ENCODE results near the gene SPINK2.

Gene SPINK2, protein sequence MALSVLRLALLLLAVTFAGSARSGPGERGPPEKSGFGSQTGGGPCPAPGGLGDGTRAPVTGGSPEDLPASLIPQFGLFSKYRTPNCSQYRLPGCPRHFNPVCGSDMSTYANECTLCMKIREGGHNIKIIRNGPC

DNA sequence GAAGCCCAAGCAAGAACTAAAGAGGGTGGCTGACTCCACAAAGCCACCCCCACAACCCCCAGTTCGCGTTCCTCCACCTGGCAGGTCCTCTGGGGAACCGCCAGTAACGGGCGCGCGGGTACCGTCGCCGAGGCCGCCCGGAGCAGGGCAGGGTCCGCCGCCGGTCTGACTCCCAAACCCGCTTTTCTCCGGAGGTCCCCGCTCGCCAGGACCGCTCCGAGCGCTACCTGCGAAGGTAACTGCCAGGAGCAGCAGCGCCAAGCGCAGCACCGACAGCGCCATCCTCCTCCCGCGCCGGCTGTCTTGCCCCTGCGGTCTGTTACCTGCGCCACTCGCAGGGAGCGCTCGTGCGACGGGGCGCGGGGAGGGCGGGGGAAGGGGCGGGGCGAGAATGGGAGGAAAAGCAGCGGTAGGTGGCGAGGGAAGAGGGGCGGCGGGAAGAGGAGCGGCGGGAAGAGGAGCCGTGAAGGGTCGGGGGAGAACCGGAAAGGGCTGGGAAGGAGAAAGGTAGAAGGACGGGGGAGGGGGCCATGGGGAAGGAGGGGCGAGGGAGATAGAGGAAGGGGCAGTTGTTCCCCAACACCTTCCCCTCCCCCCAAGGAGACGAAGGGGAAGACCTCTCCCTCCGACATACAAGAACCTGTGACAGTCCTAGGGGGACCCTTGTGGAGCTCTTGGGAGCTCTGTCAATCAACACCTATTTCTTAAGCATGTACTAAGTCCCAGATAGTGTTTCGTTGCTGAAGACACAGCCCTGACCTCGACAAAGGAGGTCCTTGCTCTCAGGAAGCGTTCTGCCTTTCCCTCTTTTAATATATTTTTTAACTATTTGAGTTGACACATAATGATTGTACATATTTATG, at the start of gene SPINK2:
Gene SPINK2 (minus strand): TSS at position 321 of the 863 bp plus-strand sequence. CDS start 39 bp downstream, at position 282.
- peak; percentile 50 for DNase-seq

DNA sequence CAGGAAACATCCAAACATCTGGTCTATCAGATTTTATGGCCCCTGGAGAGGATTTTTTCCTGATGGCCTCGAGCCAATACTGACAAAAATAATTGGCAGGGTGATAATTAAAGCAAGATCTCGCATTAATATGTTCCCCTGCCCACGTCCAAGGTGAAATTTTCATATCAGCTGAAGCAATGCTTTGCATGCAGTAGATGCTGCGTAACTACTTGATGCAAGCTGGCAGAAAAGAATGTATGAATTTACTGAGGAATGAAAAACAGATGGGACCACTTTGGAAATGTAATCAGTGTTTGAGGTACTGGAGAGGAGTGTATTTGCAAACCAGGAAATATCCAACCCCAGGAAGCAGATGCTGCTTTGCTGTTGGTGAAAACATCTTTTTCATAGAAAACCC, 49.4 kb upstream of the SPINK2 start:
- no peak for DNase-seq

DNA sequence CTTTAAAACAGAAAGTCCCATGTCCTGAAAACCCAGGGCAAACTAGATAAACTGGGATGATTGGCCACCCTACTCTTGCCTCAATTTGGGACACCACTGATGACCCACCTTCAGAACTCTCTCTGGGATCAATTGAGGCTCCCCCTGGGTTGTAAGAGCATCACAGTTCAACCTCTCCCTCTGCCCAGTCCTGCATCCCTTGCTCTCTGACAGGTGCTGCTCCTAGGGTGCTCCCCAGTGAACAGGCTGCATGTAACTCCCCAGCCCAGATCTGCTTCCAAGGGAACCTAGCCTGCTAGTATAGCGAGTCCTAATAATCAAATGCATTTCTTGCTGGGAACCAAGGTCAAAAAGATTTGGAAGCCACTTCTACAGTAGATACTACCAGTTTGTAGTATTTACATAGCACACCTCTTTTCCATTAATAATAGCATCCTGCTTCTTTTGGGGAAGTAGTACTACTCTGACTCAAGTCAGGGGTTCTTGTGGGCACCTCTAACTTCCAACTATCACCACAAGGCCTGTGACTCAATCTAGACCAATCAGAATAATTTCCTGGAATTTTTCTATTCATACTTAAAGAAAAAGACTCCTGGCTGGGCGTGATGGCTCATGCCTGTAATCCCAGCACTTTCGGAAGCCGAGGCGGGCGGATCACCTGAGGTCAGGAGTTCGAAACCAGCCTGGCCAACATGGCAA, 42.1 kb upstream of the SPINK2 start:
- peak in 1 of 2 donors; percentile 10 for DNase-seq

DNA sequence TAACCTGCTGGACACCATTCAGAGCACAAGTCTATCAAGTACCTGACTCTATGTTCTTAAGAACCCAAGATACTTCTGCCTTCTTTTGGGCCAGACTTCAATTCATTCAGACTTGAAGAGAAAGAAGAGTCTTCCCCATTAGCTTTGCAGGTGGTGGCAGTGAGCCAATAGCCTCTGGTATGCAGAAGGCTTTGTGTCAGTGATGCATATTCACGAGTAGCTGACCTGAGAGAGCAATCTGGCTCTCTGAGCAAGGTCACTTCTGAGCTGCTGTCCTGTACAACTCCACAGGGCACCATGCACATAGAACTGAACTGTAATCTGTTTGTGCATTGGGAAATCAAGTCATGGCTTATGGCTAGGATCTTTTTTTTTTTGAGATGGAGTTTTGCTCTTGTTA, 39.9 kb upstream of the SPINK2 start:
- DNase-seq, result no peak

DNA sequence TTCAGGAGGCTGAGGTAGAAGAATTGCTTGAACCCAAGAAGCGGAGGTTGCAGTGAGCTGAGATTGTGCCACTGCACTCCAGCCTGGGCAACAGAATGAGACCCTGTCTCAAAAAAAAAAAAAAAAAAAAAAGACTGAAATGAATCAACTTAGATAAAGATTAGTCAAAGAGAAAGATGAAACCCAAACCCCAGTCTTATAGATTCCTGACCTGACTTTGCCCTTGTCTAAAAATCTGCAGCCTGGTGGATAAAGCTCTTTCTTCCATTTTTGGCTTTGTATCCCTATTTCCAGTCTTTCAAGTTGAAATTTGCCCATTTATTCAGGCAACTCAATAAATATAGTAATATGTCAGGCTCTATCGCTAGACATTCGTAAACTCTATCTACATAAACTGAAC, 39.3 kb upstream of the SPINK2 start:
- DNase-seq, result no peak

DNA sequence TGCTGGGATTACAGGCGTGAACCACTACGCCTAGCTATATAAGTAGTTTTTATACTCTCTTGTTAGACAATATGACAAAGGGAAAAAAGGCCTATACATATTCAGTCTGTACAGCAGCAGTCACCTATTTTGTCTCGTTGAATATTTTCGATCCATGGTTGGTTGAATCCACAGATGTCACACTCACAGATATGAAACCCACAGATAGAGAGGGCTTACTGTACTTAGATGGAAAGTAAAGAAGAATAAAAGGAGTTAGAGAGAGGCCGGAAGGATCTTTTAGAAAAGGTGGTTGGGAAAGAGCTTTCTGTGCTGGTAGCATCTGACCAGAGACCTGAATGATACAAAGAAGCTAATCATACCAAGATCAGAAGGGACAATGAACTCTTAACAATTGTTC, 38.3 kb upstream of the SPINK2 start:
- no peak for DNase-seq

DNA sequence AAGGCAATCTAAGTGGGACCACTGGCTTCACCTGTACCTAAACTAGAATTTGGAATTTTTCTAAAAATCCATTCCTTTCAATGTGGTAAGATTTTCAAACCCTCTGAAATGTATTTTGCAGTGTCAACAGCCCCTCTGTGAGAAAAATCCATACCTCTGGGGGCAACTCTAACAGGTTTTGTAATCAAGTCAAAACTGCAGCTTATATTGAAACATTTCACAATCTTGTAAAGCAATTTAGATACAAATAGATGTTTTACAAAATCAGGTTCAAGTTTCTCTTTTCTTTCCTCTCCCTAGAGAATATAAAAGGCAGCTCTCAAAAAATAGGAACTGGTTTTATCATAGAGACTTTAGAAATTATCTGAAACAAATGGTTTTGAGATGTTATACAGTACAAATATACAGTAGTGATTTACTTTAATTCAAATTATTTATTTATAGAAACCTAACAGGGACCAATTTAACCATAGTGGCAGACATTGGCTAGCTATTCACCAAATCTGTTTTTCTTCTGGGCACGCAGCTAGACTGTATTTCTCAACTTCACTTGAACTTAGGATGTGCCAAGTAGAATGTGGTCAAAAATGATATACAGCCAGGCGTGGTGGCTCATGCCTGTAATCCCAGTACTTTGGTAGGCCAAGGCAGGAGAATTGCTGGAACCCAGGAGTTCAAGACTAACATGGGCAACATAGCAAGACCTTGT, 36.3 kb upstream of the SPINK2 start:
- no peak for DNase-seq

DNA sequence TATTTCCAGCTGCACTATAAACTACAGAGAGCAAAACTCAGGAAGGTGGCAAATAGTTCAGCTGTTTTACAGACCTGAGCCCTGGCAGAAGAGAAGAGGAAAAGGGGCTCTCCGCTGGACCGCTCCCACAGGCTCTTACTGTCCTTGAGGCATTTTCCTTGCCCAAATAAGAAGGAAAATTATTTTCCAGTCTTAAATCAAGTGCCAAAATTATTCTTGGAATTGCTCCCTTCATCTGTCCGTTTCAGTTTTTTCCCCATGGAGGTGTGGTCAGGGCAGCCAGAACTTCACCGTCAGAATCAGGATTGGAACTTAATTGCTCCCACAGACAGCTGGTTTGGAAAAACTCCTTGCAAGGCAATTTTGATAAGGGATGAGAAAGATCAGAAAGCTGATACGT, 35.2 kb upstream of the SPINK2 start:
- DNase-seq, result no peak

DNA sequence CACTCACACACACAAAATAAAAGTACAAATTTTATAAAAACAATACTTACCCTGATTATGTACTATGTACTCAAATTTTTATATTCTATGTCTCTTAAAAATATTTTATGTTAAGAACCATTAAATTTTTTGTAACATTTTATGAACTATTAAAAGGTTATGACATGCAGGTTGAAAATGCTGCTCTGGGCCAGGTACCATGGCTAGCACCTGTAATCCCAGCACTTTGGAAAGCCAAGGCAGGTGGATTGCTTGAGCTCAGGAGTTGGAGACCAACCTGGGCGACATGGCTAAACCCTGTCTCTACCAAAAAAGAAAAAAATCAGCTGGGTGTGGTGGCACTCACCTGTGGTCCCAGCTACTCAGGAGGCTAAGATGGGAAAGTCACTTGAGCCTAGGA, 29.4 kb upstream of the SPINK2 start:
- no peak for DNase-seq

DNA sequence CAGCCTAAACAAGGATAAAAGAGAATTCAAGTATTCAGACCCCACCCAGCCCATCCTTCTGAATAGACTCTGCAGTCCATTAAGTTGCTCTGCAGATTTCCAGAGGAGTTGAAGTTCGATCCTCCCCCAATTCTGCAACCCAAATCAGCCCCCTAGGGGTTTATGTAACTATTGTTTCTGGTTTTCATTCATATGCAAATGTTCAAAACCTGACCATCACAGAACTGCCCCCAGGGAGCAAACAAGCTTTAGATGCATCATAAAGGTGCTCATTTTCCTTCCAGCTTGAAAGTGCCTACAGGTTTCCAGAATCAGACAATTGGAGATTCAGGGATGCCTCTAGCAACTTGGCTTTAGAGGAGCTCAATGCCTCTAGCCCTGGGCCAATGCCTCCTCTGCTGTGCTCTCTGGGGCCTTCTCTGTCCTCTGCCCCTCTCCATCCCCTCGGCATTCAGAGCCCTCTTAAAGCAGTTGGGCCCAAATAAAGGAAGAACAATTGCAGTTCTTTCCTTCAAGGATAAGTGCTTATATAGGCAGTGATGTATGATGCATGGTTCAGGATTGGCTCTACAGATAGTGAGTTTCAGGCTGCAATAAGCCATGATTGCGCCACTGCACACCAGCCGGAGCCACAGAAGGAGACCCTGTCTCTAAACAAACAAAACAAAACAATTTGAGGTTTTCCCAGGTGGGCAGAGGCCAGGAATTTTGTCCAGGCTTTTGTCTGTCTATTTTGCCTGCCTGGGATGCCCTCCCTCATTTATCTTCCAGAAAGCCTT, 23.5 kb upstream of the SPINK2 start:
- no peak for DNase-seq

DNA sequence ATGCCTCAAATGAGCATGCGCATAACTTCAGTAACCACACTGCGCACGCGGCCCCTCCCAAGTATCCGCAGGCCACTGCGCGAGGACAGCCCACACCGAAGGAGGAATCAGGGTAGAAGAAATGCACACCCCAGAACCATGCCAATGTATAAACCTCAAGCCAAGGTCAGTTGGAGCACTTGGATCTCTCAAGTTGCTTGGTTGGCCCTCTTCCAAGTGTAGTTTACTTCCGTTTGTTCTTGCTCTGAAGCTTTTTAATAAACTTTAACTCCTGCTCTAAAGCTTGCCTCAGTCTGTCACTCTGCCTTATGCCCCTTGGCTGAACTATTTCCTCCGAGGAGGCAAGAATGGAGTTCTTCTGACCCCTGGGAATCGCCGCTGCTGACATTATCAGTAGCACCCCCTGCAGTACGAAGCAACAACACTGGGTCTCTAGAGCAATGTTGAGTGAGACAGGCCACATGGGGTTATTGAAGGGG, 22.0 kb upstream of the SPINK2 start:
- no peak for DNase-seq

DNA sequence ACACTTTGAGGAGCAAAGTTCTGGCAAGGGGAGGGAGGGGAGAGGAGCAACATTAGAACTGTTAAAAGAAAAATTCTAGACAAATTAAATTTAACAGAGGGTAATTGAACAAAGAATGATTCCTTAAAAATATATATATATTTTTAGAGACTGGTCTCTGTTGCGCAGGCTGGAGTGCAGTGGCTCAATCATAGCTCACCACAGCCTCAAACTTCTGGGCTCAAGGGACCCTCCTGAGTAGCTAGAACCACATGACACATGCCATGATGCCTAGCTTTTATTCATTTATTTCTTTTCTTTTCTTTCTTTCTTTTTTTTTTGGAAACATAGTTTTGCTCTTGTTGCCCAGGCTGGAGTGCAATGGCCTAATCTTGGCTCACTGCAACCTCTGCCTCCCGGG, 19.1 kb upstream of the SPINK2 start:
- no peak for DNase-seq

DNA sequence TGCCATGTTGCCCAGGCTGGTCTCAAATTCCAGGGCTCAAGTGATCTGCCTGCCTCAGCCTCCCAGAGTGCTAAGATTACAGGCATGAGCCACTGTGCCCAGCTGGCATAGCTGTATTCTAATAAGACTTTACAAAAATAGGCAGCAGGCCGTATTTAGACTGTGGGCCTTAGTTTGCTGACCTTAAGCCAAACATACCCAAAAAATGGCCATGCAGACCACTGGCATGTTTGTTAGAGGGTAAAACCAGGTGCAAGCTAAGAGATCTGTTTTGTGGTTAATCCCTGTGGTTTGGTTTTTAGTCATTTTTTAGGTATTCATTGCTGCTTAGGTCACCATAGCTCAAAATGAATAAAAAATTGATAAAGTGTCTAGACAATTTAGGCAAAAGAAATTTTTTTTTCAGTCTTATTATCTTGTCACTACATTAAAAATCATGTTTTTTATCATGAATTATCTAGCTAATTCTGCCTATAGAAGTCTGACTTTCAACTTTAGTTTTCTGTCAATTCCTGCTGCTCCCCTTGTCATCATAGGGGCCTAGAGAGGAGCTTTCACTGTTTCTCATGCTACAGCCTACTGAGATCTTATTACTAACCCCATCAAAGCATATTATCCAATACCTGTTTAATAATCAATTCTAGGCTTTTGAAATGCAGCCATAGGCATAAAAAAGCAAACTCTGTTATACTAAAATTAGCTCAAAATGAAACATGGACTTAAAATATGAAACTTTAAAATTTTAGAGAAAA, 7.5 kb upstream of the SPINK2 start:
- no peak for DNase-seq

DNA sequence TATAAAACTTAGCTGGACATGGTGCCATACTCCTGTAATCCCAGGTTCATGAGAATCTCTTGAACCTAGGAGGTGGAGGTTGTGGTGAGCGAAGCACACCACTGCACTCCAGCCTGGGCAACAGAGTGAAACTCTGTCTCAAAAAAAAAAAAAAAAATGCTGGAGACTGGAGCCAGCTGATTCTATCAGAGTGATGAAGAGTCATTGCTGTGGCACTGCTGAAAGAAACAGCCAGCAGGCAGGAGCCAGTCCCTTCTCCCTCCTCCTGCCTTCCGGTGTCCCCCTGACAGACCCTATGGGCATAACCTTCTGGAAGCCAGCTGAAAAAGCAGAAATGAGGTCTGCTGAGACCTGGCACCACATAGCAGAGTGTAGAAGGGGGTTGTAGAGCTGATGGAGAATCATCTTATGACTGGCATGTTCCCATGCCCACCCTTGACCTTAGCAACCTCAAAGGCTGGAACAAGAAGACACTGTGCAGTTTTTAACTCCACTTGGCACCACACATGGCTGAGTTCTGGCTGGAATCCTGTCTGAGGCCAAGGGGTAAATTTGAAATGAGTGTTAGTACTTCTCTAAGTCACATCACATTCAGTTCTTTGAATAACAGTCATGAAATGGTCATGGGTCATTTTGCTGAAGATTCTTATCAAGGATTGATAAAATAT, 2.6 kb upstream of the SPINK2 start:
- no peak for DNase-seq

DNA sequence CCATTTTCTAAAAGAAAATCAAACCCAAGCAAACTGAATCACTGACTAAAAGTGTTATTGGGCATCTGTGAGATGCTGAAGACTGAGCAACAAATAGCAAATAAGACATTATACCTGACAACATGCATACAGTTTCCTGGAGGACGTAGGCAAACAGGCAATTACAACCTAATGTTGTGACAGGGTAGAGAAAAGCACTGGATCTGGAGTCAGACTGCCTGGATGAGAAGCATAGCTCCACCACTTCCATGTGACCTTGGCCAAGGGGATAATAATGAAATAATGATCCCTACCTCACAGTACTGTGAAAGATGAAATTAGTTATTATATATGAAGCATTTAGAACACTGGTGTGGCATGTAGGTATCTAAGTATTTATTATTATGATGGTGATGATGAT, 2.7 kb downstream of the SPINK2 start:
- DNase-seq, result no peak

DNA sequence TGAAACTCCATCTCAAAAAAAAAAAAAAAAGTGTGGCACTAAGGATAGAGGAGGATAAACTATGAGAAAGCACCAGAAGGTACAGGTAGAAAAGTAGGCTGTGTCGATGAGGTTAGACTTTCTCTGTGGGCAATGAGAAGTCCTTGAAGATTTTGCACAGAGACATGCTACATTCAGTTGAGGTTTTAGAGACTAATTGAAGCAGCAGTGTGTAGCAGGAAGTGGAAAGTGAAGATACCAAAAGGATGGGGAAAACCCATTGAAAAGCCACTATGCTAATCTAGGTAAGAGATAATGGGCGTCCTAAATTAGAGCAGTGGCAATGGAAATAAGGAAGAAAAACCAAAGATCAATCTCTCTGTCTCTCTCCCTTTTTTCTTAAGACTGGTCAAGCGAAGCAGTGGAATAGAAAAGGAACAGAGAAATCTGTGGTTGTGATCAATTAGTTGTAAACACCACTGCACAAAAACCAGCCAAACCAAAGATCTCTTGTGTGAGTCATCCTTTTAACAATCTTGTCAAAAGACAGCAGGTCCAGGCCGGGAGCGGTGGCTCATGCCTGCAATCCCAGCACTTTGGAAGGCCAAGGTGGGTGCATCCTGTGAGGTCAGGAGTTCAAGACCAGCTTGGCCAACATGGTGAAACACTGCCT, 3.5 kb downstream of the SPINK2 start:
- no peak for DNase-seq

DNA sequence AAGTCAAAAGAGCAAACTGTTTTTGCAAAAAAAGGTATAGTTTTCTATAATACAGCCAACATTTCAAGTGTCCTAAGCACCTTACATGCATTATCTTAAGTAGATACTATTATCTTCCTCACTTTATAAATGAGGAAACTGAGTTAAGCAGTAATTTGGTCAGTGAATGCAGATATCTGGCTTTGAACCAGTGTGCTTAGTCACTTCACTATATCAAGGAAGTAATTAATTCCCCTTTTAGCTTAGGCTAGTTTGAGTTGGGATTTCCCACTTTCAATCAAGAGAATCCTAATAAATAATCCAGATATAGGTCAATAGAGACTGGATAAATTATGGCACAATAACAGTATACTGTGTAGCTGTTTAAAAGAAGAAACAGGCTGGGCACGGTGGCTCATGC, 14.8 kb downstream of the SPINK2 start:
- no peak for DNase-seq

DNA sequence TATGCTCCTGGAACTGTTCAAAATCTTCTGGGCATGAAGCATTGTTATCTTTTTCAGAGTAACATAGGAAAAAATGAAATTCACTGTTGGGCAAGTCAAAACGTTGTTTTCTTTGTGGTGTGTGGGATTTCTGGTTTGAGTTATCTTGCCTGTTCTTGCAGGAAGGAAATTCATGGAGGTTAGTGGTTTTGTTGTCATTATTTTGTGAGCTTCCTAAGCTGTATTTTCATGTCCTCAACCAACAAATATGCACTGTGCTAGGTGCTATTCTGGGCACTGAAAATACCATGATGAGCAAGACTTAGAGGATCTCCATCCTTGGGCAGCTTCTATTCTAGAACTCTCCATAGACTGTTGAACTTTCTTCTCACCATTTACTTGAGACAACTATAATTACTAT, 16.9 kb downstream of the SPINK2 start:
- DNase-seq, result no peak

DNA sequence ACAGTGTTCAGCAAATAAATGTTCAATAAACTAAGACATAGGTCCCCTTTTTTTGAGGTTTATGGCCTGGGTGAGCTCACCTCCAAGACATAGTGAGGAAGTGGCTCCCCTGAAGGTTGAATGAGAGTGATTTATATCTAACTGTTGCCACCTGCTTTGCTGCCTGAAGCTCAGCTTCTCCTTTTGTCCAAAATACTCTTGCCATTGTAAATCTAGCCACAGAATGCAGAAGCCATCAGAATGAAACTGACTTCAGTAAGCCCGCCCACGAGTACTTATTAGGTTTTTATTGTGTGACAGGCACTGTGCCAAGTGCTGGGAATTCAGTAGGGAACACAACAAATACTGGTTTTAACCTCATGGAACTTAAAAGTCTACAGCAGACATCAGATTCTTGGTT, 18.0 kb downstream of the SPINK2 start:
- DNase-seq, result no peak
